B cell (primary cell): ENCODE results near the gene MYL12B. TPM values are rescaled to one million over a fixed set of nuclear protein-coding genes. Genes with fewer than 3 reads are reported as not detected.
"Not testable (repeated sequence)": the region's sequence is repeated elsewhere in the genome, so short reads cannot be mapped to it uniquely, and the experiment has no call there.

Source experiments
- ATAC-seq: fragments of 200-7000 bp; cut with Tn5 transposase; one replicate; pipeline ENCODE4 v1.10.0; 2021; ENCODE audit warnings: low read depth, mild to moderate bottlenecking, moderate number of reproducible peaks, moderate library complexity
- CTCF ChIA-PET: fragments of 350-600 bp; sonication (Branson Sonifier 250); formaldehyde crosslinking; loops from one replicate; lab custom pipeline; 2021; ENCODE audit warnings: antibody characterized with exemption, inconsistent platforms; lab: Charles Lee
- POLR2A ChIA-PET: fragments of 350-600 bp; sonication (Branson Sonifier 250); formaldehyde crosslinking; loops from one replicate; lab custom pipeline; 2021; ENCODE audit warnings: antibody characterized with exemption; lab: Charles Lee
- DNase-seq: peaks from one replicate; pipeline ENCODE4 v3.0.0; 2013
- H2AFZ ChIP-seq: 2 replicates; pipeline ENCODE4 v1.6.1; 2012; ENCODE audit warnings: mild to moderate bottlenecking, low read depth, low read length; ENCODE audit not compliant: insufficient read depth, poor library complexity, severe bottlenecking
- H3K27ac ChIP-seq, 2 donors: 1 replicate in 1 of 2; 2 replicates in 1 of 2; pipeline ENCODE4 v1.5.1; 2012 to 2013; ENCODE audit warnings: low read length in 2 of 2, mild to moderate bottlenecking in 2 of 2, moderate library complexity in 1 of 2
- H3K27me3 ChIP-seq, 4 experiments: fragments of 200-600 bp in 1 of 4; sonication (generic) in 1 of 4; replicated peaks in 1 of 4; 1 replicate in 2 of 4; 2 replicates in 2 of 4; pipeline versions ENCODE4 v1.6.1 to v1.7.0; 2013 to 2016; ENCODE audit warnings: low read length in 3 of 4, mild to moderate bottlenecking in 2 of 4, mixed read lengths in 1 of 4, moderate library complexity in 1 of 4; ENCODE audit not compliant: insufficient read depth in 4 of 4, control insufficient read depth in 3 of 4; ENCODE audit errors: control extremely low read depth in 1 of 4
- H3K36me3 ChIP-seq, 2 experiments: replicated peaks in 1 of 2; 1 replicate in 1 of 2; 2 replicates in 1 of 2; pipeline versions ENCODE4 v1.6.1 to v1.7.1; 2013; ENCODE audit warnings: low read length in 1 of 2; ENCODE audit not compliant: insufficient read depth in 2 of 2, control insufficient read depth in 1 of 2; ENCODE audit errors: control extremely low read depth in 1 of 2, extremely low read depth in 1 of 2
- H3K4me1 ChIP-seq, 2 donors: fragments of 200-600 bp in 1 of 2; sonication (generic) in 1 of 2; 1 replicate in 1 of 2; 2 replicates in 1 of 2; pipeline versions ENCODE4 v1.5.1 to v1.6.1; 2013 to 2017; ENCODE audit warnings: low read length in 2 of 2; ENCODE audit not compliant: control insufficient read depth in 2 of 2, insufficient read depth in 2 of 2
- H3K4me2 ChIP-seq: replicated peaks from 2 replicates; pipeline ENCODE3; 2012; ENCODE audit warnings: mild to moderate bottlenecking, low read depth, low read length; ENCODE audit not compliant: poor library complexity, severe bottlenecking
- H3K4me3 ChIP-seq, 5 experiments: fragments of 200-600 bp in 1 of 5; sonication (generic) in 1 of 5; 1 replicate in 3 of 5; 2 replicates in 2 of 5; pipeline versions ENCODE4 v1.5.1 to v1.7.0; 2011 to 2016; ENCODE audit warnings: low read length in 4 of 5, mild to moderate bottlenecking in 4 of 5, low read depth in 2 of 5, control low read depth in 1 of 5, moderate library complexity in 1 of 5; ENCODE audit not compliant: insufficient read depth in 1 of 5; ENCODE audit errors: control extremely low read depth in 1 of 5, extremely low read depth in 1 of 5
- H3K79me2 ChIP-seq: fragments of 200-600 bp; sonication (generic); one replicate; pipeline ENCODE4 v1.6.0; 2016; ENCODE audit warnings: low read length; ENCODE audit not compliant: control insufficient read depth, insufficient read depth
- H3K9ac ChIP-seq: fragments of 200-600 bp; sonication (generic); 2 replicates; pipeline ENCODE4 v1.6.1; 2017; ENCODE audit warnings: mild to moderate bottlenecking, low read length, moderate library complexity
- H3K9me3 ChIP-seq, 3 donors: one replicate each; pipeline versions ENCODE4 v1.6.1 to v1.7.1; 2013; ENCODE audit warnings: low read length in 2 of 3; ENCODE audit not compliant: control insufficient read depth in 2 of 3, insufficient read depth in 1 of 3; ENCODE audit errors: control extremely low read depth in 1 of 3
- H4K20me1 ChIP-seq: 2 replicates; pipeline ENCODE4 v1.6.0; 2012; ENCODE audit warnings: mild to moderate bottlenecking, low read length; ENCODE audit not compliant: insufficient read depth, control insufficient read depth, poor library complexity, severe bottlenecking
- H3K27ac Mint-ChIP-seq: one replicate; pipeline ENCODE4 v1.8.0; 2021; ENCODE audit warnings: mixed read lengths
- H3K27me3 Mint-ChIP-seq: one replicate; pipeline ENCODE4 v1.8.0; 2021; ENCODE audit warnings: mixed read lengths
- H3K4me1 Mint-ChIP-seq: one replicate; pipeline ENCODE4 v1.8.0; 2021; ENCODE audit warnings: mixed read lengths
- H3K4me3 Mint-ChIP-seq: one replicate; pipeline ENCODE4 v1.8.0; 2021; ENCODE audit warnings: mixed read lengths
- H3K9me3 Mint-ChIP-seq: one replicate; pipeline ENCODE4 v1.8.0; 2022; ENCODE audit warnings: mixed read lengths; ENCODE audit not compliant: insufficient read depth
- EZH2 ChIP-seq: IDR thresholded peaks from 2 replicates; pipeline ENCODE4 v1.6.1; 2012; ENCODE audit warnings: borderline replicate concordance, low read depth, mild to moderate bottlenecking, moderate library complexity, low read length; ENCODE audit not compliant: insufficient read depth, poor library complexity, severe bottlenecking
- WGBS: methylation state at CpG from one replicate; pipeline ENCODE4 v1.1.5; 2013; ENCODE audit warnings: missing lambda C conversion rate; ENCODE audit not compliant: insufficient coverage; 5-methylcytosine and 5-hydroxymethylcytosine counted together
- intact Hi-C: fragments of 100-400 bp; cut with micrococcal nuclease; formaldehyde crosslinking; loops from one replicate; pipeline ENCODE4 v1.10.0; 2022
- polyA plus RNA-seq: library from polyadenylated mRNA; depleted of rRNA; stranded (reverse); fragments of >200 nt; gene quantifications from 2 replicates; pipeline ENCODE4 v1.2.3, GENCODE V29; 2012
- total RNA-seq, 2 donors: library from RNA; stranded (reverse); fragments of 120-200 nt in 1 of 2; gene quantifications; 1 replicate in 1 of 2; 2 replicates in 1 of 2; pipeline versions ENCODE4 v1.2.3 to v1.2.4, GENCODE V29; 2013 to 2022
- TF ChIP-seq, protein P1 (sequence below): fragments of 200-600 bp; IDR thresholded peaks from one replicate; pipeline ENCODE4 v1.8.0; 2022; ENCODE audit warnings: antibody characterized with exemption, mild to moderate bottlenecking

Gene MYL12B
- total and polyA plus RNA-seq, 2 donors (not counting 1 experiment from before 2014, with no cell fraction given): 127 to 139 TPM

DNA sequence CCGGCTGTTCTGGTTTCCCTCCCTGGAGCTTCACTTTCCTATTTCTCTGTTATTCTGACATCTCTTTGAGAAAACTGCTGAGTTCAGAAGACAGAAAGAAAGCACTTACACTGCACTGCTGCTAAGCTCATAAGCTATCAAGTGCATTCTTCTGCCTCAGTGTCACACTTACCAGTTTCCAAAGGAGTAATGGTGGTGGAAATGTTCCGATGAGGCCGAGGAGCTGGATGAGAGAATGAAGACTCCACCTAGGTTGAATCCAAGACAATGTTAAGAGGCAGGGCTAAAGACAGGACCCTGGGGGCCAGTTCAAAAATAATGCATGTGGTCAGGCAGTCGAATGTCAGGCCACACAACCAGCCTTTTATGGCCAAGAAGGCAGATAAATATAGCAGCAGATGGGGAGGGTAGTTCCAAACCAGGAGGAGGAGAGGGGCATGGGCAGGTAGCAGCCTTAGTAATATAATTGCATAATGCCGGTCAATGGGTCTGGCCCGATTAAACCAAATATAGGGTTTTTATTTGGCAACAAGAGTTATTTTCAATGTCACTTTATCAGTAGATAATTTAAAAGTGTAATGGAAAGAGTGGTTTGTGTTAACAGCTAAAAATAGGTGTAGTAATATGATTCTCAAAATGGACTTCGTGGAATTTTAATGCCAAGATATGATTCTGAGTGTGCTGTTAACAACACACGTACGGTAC, 42.1 kb upstream of the MYL12B start, which contains the start of gene MYOM1:
TSS of gene MYOM1 (minus strand) at position 338 of the 705 bp plus-strand sequence. CDS start 4,745 bp downstream, outside the sequence.
- Histone ChIP-seq H2AFZ (no peak within 1 kb of the TSS), H3K36me3 (no peaks in the 10 kb centered on the region), H3K9me3 (no peaks in the 10 kb centered on the region), H3K4me3 (no peak within 1 kb of the TSS), H4K20me1 (no peaks in the 10 kb centered on the region), H3K9ac (no peak within 1 kb of the TSS), H3K27ac (no peak within 1 kb of the TSS), H3K79me2 (no peaks in the 10 kb centered on the region), H3K4me2 (no peak within 1 kb of the TSS), H3K4me1 (no peaks in the 10 kb centered on the region), H3K27me3 (no peaks in the 10 kb centered on the region)
- ChIA-PET POLR2A (interaction anchor here (0.5 kb wide), 1 partner anchor 23 kb away, joined by 3 read pairs; no protein-coding TSS in a partner anchor), CTCF (interaction anchor here (1.1 to 2.7 kb wide), 4 partner anchors 57 to 226 kb away, joined by 3 to 10 read pairs (median 5); no protein-coding TSS in a partner anchor)
- TF ChIP-seq, protein P1, sequence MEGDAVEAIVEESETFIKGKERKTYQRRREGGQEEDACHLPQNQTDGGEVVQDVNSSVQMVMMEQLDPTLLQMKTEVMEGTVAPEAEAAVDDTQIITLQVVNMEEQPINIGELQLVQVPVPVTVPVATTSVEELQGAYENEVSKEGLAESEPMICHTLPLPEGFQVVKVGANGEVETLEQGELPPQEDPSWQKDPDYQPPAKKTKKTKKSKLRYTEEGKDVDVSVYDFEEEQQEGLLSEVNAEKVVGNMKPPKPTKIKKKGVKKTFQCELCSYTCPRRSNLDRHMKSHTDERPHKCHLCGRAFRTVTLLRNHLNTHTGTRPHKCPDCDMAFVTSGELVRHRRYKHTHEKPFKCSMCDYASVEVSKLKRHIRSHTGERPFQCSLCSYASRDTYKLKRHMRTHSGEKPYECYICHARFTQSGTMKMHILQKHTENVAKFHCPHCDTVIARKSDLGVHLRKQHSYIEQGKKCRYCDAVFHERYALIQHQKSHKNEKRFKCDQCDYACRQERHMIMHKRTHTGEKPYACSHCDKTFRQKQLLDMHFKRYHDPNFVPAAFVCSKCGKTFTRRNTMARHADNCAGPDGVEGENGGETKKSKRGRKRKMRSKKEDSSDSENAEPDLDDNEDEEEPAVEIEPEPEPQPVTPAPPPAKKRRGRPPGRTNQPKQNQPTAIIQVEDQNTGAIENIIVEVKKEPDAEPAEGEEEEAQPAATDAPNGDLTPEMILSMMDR: no peak
- TF ChIP-seq EZH2: no peak
- WGBS: 95% methylated on average over 7 of the region's 9 CpGs
- Mint-ChIP-seq H3K27me3 (no peaks in the 10 kb centered on the region), H3K4me1 (no peaks in the 10 kb centered on the region), H3K27ac (no peak within 1 kb of the TSS), H3K4me3 (no peak within 1 kb of the TSS), H3K9me3 (no peaks in the 10 kb centered on the region)
- no peak for DNase-seq
- ATAC-seq: no peak
- intact Hi-C loops: no loop called here

DNA sequence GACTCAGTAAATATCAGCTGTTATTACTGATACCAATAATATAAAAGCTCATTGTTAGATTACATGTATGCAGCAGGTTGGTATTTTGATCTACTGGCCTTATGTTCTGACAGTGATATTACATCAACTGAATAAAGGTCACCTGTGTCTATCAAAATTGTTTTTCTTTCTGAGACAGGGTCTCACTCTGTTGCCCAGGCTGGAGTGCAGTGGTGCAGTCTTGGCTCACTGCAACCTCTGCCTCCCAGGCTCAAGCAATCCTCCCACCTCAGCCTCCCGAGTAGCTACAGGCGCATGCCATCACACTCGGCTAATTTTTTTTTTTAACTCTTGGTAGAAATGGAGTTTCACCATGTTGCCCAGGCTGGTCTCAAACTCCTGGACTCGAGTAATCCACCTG, 41.1 kb upstream of the MYL12B start:
- H3K27me3 Mint-ChIP-seq, H3K79me2 ChIP-seq, H3K4me3 Mint-ChIP-seq, H3K36me3 ChIP-seq, DNase-seq, H3K9me3 ChIP-seq, ATAC-seq, H3K4me2 ChIP-seq, H2AFZ ChIP-seq, intact Hi-C loops, H3K27me3 ChIP-seq, H3K4me3 ChIP-seq, POLR2A ChIA-PET, H3K4me1 ChIP-seq, H3K27ac Mint-ChIP-seq, H4K20me1 ChIP-seq, H3K9ac ChIP-seq, H3K9me3 Mint-ChIP-seq, H3K4me1 Mint-ChIP-seq, H3K27ac ChIP-seq: not testable (repeated sequence)
- CTCF ChIA-PET: interaction anchor here (1.1 to 2.7 kb wide), 3 partner anchors 58 to 227 kb away, joined by 3 to 10 read pairs (median 4); no protein-coding TSS in a partner anchor
- WGBS: 90% methylated on average over 2 of the region's 4 CpGs
